Activated T-cell treated with anti-CD3 and anti-CD28 coated beads for 1 hour (primary cell): ENCODE results near the gene TBL1Y.
"Not testable (repeated sequence)": the region's sequence is repeated elsewhere in the genome, so short reads cannot be mapped to it uniquely, and the experiment has no call there.

ENCODE experiments used
- DNase-seq: peaks from one replicate; pipeline ENCODE4 v3.0.0-alpha.2; 2020; ENCODE audit warnings: low read depth

TBL1Y gene

DNA sequence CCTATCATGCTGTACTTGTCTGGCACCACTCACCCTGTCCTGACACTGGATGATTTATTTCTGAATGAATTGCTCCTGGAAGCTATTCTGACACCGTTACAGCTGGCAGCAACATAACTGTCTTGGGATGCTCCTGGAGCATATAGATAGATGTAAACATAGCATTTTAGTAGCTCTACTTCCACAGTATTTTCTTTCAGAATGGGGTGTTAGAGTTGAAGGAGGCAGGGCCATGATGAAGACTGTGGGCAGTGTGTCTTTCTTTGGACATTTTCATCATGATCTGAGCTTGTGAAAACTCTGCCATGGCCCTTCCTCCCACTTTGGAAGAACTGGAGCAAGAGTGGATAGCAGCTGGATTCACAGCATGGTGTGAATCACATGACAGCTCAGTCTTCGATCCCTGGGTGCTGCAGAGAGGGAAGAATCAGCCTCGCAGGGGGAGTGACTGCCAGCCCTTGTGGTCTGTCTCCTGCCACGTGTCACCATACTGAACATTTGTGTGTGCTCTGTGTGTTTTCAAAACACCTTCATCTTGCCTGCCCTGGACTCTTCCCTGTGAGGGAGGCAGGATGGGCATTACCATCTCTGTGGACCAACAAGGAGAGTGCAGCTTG lies 61.9 kb downstream of the TBL1Y start:
- no peak for DNase-seq

DNA sequence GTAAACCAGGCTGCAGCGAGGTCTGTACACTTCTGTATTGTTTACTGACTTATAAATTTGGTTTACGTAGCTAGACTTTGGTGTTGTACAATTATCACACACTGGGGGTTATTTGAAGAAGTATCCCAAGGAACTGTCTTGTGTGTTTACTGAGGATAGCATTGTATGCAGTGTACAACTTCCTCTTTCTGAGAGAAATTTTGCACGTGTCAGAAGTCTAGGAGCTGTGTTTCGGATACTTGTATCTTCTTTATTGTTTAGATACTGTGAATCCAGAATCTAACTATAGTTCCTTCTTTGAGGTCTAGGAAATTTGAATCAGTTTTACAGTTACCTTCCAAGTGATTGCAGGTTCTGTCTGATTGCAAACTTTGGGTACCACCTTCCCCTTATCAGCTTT lies 64.5 kb downstream of the TBL1Y start:
- no peak for DNase-seq

DNA sequence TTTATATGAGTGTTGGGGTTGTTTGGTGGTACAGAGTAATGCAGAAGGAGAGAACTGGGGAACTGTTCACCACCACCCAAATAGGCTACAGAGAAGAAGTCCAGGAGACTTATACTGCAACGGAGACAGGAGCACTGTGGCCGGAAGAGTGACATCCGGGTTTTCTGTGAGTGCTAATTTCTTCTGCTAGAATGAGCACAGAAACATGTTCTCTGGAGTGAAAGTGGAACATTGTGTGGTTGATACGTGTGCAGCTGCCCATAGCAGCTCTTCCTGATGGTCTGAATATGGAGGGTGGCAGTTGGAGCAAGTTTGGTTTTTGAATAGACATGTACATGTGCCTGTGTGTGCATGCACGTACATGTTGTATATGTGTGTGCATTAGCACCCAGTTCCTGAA lies 67.3 kb downstream of the TBL1Y start:
- DNase-seq: no peak

DNA sequence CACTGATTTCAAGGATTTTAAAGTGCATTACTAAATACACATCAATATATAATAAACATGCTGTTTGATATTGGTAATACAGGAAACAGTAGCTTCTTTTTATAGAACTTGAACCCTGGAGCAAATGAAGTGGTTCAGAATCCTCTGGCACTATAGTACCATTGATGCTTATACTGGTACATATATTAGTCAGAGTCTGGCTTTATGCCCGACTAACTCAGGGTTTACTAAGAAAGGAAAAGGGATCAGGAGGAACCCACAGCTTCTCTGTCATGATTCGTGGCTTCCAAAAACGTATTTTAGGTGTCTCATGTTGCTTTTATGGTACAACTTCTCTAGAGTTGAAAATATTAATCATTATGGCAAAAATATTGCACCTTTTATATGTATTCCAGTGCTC lies 72.7 kb downstream of the TBL1Y start:
- DNase-seq: no peak

DNA sequence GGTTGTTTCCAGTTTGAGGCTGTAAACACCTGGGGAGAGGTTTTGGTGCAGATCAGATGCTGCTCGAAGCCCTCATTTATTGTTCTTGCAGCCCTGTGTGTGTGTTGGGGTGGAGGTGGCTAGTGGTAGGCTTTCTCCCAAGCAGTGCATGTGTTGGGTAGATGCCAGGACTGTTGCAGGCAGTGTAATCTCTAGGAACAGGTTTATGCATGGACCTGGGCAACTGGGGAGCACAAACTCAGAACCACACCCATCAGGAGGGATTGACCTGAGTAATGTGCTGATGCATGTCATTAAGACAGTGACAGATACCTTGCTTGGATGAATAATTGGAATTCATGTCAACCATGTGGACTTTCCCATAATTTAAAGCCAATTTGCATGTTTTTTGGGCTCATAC lies 77.3 kb downstream of the TBL1Y start:
- no peak for DNase-seq

DNA sequence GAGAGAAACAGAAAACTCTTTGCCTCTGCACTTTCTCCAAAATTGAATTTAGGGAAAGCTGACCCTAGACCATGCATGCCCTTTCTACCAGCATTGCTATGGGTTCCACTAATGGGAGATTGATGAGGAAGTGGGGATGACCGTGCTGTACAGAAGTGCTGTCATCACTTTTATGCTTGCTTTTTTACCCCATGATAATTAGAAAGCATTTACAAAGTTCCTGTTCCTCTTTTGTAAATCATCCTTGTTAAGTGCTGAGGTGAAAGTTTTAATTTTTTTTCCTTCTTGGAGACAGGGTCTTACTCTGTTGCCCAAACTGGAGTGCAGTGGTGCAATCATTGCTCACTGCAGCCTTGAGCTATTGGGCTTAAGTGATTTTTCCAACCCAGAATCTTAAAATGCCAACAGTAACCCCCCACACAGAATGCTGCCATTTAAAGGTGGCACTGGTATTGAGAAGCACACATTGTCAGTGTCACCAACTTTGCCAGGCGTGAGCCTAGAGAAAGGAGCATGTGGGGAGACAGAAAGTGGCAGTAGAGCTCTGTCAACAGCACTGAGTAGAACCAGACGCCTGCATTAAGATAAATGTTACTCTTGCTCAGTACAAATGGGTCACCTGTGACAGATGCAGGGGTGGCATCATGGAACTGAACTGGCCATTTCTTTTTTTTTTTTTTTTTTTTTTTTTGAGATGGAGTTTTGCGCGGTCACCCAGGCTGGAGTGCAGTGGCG lies 79.6 kb downstream of the TBL1Y start:
- no peak for DNase-seq

DNA sequence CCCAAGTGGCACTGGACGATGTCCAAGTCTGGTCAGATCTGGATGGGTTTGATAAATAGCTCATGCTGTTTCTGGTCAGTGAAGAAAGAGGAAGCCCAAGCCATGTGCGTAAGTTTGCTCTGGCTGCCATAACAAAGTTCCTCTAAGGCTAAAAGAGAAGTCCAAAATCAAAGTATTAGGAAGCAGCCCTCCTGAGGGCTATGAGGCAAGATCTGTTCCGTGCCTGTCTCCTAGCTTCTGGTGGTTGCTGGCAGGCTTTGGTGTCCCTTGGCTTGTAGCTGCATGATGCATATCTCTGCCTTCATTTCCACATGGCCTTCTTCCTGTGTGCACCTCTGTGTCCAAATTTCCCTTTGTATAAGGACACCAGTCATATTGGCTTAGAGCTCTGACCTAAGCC lies 81.5 kb downstream of the TBL1Y start:
- no peak for DNase-seq

- DNase-seq: no peak
Measured at GRCh38 chrY:6995987-6996386, 85.5 kb downstream of the TBL1Y start.

DNA sequence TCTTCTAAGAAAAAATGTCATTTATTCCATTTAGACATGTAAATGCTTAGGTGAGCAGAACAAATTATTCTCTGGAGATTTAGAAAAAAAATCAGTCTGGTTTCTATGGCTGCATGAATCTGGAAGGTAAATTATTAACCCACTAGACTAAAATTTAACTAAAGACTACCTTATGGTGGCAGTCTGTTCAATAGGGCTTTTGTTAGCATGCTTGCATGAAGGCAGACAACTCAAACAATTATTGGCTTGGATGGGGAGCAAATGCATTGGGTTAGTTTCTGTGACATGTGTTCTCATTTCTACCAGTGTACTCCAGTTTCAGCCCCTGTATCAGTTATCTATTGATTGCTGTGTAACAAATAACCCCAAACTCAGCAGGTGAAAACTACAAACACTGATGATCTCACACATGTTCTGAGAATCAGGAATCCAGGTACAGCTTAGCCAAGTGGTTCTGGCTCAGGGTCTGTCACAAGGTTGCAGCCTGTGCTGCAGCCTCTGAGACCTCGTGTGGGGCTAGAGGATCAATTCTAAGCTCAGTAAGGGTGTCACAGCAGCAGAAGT lies 87.1 kb downstream of the TBL1Y start:
- DNase-seq: no peak

DNA sequence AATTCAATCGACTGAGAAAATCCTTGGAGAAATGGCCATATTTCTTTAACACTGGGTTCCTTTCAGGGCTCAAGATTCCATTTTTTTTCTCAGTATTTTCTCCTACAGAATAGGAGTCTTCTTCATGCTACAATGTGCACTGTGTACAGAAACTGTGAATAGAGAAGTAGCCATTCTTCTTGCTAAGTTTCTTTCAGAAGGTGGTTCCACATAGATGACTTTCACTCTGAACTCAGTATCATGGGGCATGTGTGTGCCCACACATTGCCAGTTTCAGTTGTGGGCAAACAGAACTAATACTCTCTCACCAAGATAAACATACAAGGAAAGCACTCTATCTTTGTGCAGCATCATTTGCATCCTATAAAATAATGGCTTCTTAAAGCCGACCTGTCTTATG lies 89.4 kb downstream of the TBL1Y start:
- no peak for DNase-seq

GRCh38 chrY:7002581-7002980 lies 92.1 kb downstream of the TBL1Y start:
- DNase-seq: no peak

- DNase-seq: no peak
Measured at GRCh38 chrY:7007911-7008310, 97.4 kb downstream of the TBL1Y start.

- DNase-seq: no peak
Measured at GRCh38 chrY:7008578-7009355, 98.3 kb downstream of the TBL1Y start.

- DNase-seq: no peak
Measured at GRCh38 chrY:7013051-7013450, 102.6 kb downstream of the TBL1Y start.

GRCh38 chrY:7016521-7016920 lies 106.0 kb downstream of the TBL1Y start:
- no peak for DNase-seq

DNA sequence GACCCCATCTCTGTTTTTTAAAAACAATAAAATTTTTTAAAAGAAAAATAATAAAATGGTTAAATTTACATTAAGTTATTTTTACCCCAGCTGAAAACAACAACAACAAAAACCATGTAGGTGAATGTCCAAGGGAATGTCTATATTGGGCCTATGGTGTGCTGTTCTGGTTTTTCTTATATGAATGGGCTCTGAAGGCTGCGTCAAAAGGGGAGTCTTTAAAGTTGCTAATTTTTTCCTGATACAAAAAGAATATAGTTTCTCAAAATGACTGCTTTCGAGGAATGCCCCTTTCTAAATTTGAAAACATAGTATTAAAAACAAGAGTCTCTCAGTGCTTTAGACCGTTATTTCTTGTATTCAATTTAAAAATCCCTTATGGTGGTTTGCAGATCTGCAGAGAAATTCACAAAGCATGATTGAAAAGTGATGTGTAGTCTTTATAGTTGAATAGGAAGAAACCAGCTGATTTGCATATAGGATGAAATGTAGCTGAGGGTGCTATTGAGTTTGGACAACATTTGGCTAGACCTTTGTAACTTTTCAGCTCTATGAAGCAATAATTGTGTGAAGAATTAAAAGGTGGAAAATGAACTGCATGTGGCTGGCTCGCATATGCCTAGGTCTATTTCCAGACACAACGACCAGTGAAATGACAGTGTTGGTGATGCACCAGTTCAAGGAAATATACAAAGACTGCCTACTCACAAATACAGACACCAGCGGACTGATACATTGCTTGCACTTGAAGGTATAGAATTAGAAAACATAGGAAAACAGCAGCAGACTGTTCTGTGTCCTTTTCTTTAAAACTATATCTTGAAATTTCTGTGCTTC lies 107.0 kb downstream of the TBL1Y start:
- no peak for DNase-seq

DNA sequence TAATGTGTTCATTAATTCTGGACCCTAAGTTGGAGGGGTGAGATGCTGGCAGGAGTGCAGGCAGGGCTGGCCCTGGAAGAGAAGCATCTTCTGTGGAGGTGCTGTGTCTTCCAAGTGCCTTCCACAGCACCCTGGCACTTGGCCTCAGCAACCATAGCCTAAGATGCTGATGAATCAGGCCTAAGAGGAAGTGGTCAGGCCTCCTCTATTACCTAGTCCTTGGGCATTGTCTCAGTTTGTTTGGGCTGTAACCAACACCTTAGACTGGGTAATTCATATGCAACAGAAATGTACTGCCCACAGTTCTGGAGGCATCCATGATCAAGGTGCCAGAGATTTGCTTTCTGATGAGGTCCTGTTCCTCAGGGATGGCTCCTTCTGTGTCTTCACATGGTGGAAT lies 128.5 kb downstream of the TBL1Y start:
- DNase-seq: no peak

GRCh38 chrY:7040662-7041061 lies 130.2 kb downstream of the TBL1Y start:
- DNase-seq: no peak

DNA sequence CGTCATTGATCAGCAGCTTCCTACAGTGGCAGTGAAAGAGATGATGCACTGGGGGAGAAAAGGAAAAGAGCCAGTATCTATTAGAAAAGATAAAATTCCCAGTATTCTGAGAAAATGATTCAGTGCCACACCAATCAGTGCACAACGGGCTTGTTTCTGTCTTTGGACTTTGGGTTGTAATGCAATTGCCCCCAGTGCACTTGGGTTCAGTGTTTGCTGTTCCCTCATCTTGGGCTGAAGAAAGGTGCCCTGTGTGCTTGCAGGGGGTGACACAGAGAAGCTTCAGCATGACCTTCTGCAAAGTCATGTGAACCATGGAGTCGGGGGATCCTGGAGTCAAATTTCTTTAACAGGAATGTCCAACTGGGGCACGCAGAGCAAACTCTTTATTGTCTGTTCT lies 131.5 kb downstream of the TBL1Y start:
- DNase-seq: no peak

GRCh38 chrY:7052461-7052860 lies 142.0 kb downstream of the TBL1Y start:
- not testable (repeated sequence) for DNase-seq

DNA sequence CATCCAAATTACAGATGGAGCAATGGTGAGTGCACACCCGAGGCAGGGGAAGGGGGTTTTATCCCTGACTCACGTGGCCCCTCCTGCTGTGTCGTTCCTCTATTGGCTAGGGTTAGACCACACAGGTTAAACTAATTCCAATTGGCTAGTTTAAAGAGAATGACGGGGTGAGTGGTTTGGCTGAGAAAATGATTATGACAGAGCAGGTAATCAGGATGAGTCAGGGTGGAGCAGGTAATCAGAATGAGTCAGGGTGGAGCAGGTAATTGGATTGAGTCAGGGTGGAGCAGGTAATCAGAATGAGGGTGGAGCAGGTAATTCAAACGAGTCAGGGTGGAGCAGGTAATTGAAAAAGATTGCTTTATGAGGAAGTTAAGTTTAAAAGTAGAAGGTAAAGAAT lies 146.4 kb downstream of the TBL1Y start:
- no peak for DNase-seq

DNA sequence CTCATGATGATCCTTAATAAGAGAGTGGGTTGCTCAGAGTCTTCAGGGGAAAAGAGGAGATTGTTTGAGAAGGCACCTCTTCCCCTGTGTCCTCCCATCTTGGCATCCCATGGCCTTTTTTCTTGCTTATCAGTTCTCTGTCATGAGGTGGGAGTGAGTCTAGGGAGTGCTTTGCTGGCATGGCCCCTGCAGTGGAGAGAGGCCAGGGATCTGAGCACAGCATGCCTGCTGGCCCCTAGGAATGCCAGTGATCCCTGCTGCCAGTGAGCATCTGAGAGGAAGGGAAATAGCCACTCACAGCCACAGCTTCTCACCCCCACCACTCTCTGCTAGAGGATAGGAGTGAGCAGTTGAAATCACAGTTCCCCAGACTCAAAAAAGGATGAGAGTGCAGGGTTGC lies 168.2 kb downstream of the TBL1Y start:
- no peak for DNase-seq
